GM12878 (cell line): ENCODE results near the gene ATP5F1A. TPM values are rescaled to one million over a fixed set of nuclear protein-coding genes. Genes with fewer than 3 reads are reported as not detected.

Experiments used
- ATAC-seq: fragments of 200-7000 bp; cut with Tn5 transposase; 3 replicates; pipeline ENCODE4 v1.9.1; 2020; ENCODE audit warnings: mild to moderate bottlenecking, moderate library complexity
- BruUV-seq: library from RNA; stranded (reverse); fragments of 400-500 nt; replicated peaks from 2 replicates; lab custom pipeline; 2021; lab: Mats Ljungman, UMichigan
- CTCF ChIA-PET: fragments of 300-600 bp; sonication (Branson Sonifier 250); formaldehyde crosslinking; extraction: SDS; loops from one replicate; lab custom pipeline; 2021; ENCODE audit warnings: inconsistent platforms; lab: Yijun Ruan, JAX
- POLR2A ChIA-PET: fragments of 350-600 bp; formaldehyde crosslinking; extraction: SDS; loops from one replicate; lab custom pipeline; 2021; ENCODE audit warnings: inconsistent platforms; lab: Charles Lee
- RAD21 ChIA-PET: fragments of 300-600 bp; sonication (Branson Sonifier 250); formaldehyde crosslinking; loops from one replicate; lab custom pipeline; 2023; ENCODE audit warnings: antibody characterized with exemption; ENCODE audit not compliant: unreplicated experiment; lab: Charles Lee
- SMC1A ChIA-PET: fragments of 300-600 bp; sonication (Branson Sonifier 250); formaldehyde crosslinking; loops from one replicate; lab custom pipeline; 2023; ENCODE audit not compliant: unreplicated experiment, uncharacterized antibody; lab: Charles Lee
- DNase-seq: peaks from one replicate; pipeline ENCODE4 v3.0.0-alpha.2; 2011; ENCODE audit warnings: low read depth, low spot score
- FAIRE-seq: peaks from 3 replicates; lab custom pipeline; 2011; peaks lifted over from hg19 to GRCh38; lab: Jason Lieb, UNC
- H2AFZ ChIP-seq: 2 replicates; pipeline ENCODE4 v1.6.0; 2011; ENCODE audit warnings: low read depth, low read length, control low read depth; ENCODE audit not compliant: control insufficient read depth
- H3K27ac ChIP-seq: 2 replicates; pipeline ENCODE4 v1.5.1; 2011; ENCODE audit warnings: control low read depth; ENCODE audit not compliant: control insufficient read depth, insufficient read depth
- H3K27me3 ChIP-seq, 2 experiments: replicated peaks in 1 of 2; 2 replicates each; pipeline versions ENCODE4 v1.6.0 to v1.6.1; 2011; ENCODE audit warnings: low read length in 1 of 2; ENCODE audit not compliant: control insufficient read depth in 2 of 2, insufficient read depth in 2 of 2
- H3K36me3 ChIP-seq, 2 experiments: 2 replicates each; pipeline ENCODE4 v1.5.1; 2011; ENCODE audit warnings: low read length in 1 of 2; ENCODE audit not compliant: control insufficient read depth in 2 of 2, insufficient read depth in 2 of 2
- H3K4me1 ChIP-seq: 2 replicates; pipeline ENCODE4 v1.6.1; 2011; ENCODE audit warnings: mild to moderate bottlenecking, low read length, moderate library complexity, mixed read lengths; ENCODE audit not compliant: control insufficient read depth, insufficient read depth
- H3K4me2 ChIP-seq: 2 replicates; pipeline ENCODE4 v1.6.0; 2011; ENCODE audit warnings: control low read depth; ENCODE audit not compliant: control insufficient read depth, insufficient read depth
- H3K4me3 ChIP-seq: fragments of 200-600 bp; sonication (generic); 2 replicates; pipeline ENCODE4 v1.5.1; 2016
- H3K79me2 ChIP-seq: 2 replicates; pipeline ENCODE4 v1.6.0; 2011; ENCODE audit warnings: low read length; ENCODE audit not compliant: control insufficient read depth, insufficient read depth
- H3K9ac ChIP-seq: 2 replicates; pipeline ENCODE4 v1.8.0; 2011; ENCODE audit warnings: low read length, control low read depth, mixed read lengths; ENCODE audit not compliant: control insufficient read depth, insufficient read depth
- H3K9me3 ChIP-seq: replicated peaks from 3 replicates; pipeline ENCODE4 v1.5.1; 2011; ENCODE audit warnings: mild to moderate bottlenecking, low read length; ENCODE audit not compliant: control insufficient read depth, insufficient read depth
- H4K20me1 ChIP-seq: 2 replicates; pipeline ENCODE4 v1.6.0; 2011; ENCODE audit not compliant: control insufficient read depth, insufficient read depth
- ATF7 ChIP-seq: fragments of 450-650 bp; IDR thresholded peaks from 2 replicates; pipeline ENCODE4 v1.6.1; 2016; ENCODE audit warnings: low read depth, mild to moderate bottlenecking
- EP300 ChIP-seq, 2 experiments: fragments of 150-350 bp in 1 of 2; IDR thresholded peaks; 2 replicates each; pipeline ENCODE4 v1.6.1; 2011 to 2012; ENCODE audit warnings: low read depth in 2 of 2, low read length in 2 of 2, borderline replicate concordance in 1 of 2, improper control_type of control experiment in 1 of 2, inconsistent platforms in 1 of 2; ENCODE audit not compliant: control insufficient read depth in 1 of 2
- IRF5 ChIP-seq: fragments of 450-650 bp; IDR thresholded peaks from 2 replicates; pipeline ENCODE4 v1.6.1; 2017; ENCODE audit warnings: borderline replicate concordance
- MLLT1 ChIP-seq: fragments of 450-650 bp; IDR thresholded peaks from 2 replicates; pipeline ENCODE4 v1.6.1; 2016; ENCODE audit warnings: mild to moderate bottlenecking
- MTA2 ChIP-seq: fragments of 450-650 bp; IDR thresholded peaks from 2 replicates; pipeline ENCODE4 v1.6.1; 2016; ENCODE audit warnings: low read depth, mild to moderate bottlenecking, moderate library complexity
- MYB ChIP-seq: fragments of 150-350 bp; IDR thresholded peaks from 2 replicates; pipeline ENCODE4 v1.6.1; 2014; ENCODE audit warnings: mild to moderate bottlenecking, low read depth, low read length, borderline replicate concordance
- NFIC ChIP-seq: IDR thresholded peaks from 2 replicates; pipeline ENCODE4 v1.6.1; 2012; ENCODE audit warnings: low read depth, mild to moderate bottlenecking, inconsistent platforms, low read length, moderate library complexity
- NFXL1 ChIP-seq: fragments of 450-650 bp; IDR thresholded peaks from 2 replicates; pipeline ENCODE4 v1.6.1; 2017; ENCODE audit warnings: antibody characterized with exemption, mild to moderate bottlenecking, borderline replicate concordance
- SREBF1 ChIP-seq: IDR thresholded peaks from 2 replicates; pipeline ENCODE4 v1.6.1; 2012; ENCODE audit warnings: mild to moderate bottlenecking, low read length
- ZBTB33 ChIP-seq: fragments of 450-650 bp; IDR thresholded peaks from 2 replicates; pipeline ENCODE4 v1.6.1; 2017; ENCODE audit warnings: mild to moderate bottlenecking
- WGBS: methylation state at CpG from one replicate; pipeline ENCODE4 v1.1.6; 2016; ENCODE audit warnings: low lambda C conversion rate; ENCODE audit not compliant: insufficient replicate concordance, insufficient coverage; ENCODE audit errors: missing lambda C conversion rate; 5-methylcytosine and 5-hydroxymethylcytosine counted together
- in situ Hi-C: fragments of 300-500 bp; cut with MboI; formaldehyde crosslinking; loops from 9 replicates; pipeline ENCODE4 v1.14.3; 2018; ENCODE audit warnings: mixed read lengths
- intact Hi-C: fragments of 100-400 bp; cut with micrococcal nuclease; formaldehyde crosslinking; loops from one replicate; pipeline ENCODE4 v1.14.2; 2022; ENCODE audit not compliant: unreplicated experiment
- polyA plus RNA-seq, 11 experiments: library from polyadenylated mRNA; depleted of rRNA in 4 of 11; unstranded in 6 of 11; stranded (reverse) in 5 of 11; fragments of >200 nt; fragmentation: Nextera tagmentation in 4 of 11; fragmentation: Illumina TruSeq in 1 of 11; extraction: Ambion mirVana in 4 of 11; extraction: Trizol in 1 of 11; gene quantifications; 1 replicate in 1 of 11; 2 replicates in 10 of 11; pipeline versions ENCODE4 v1.2.1 to v1.2.3, GENCODE V29; 2011 to 2016; ENCODE audit warnings: inconsistent platforms in 2 of 11, missing spikeins in 2 of 11, low read depth in 1 of 11
- total RNA-seq, 4 experiments: library from RNA; depleted of rRNA in 3 of 4; stranded (reverse); fragments of >200 nt in 3 of 4; fragmentation: Illumina TruSeq in 1 of 4; extraction: Trizol in 1 of 4; gene quantifications; 2 replicates each; pipeline versions ENCODE4 v1.2.1 to v1.2.3, GENCODE V29; 2013 to 2021

Gene ATP5F1A
- total and polyA plus RNA-seq, 10 of the 15 experiments (the other 5 are each of a cell fraction or from before 2014, with no cell fraction given), result 592 to 1,161 (median 723) TPM

- no peak overlapping the region for H2AFZ ChIP-seq
- RAD21 ChIA-PET, result no interaction called here
- no peaks in the 10 kb centered on the region for H3K36me3 ChIP-seq
- SMC1A ChIA-PET, result interaction anchor here (1.4 kb wide), 1 partner anchor 15 kb away, joined by 4 read pairs; no protein-coding TSS in a partner anchor
- H4K20me1 ChIP-seq, result no peaks in the 10 kb centered on the region
- no peak overlapping the region for H3K4me2 ChIP-seq
- no peak overlapping the region for H3K4me3 ChIP-seq
- H3K4me1 ChIP-seq, result no peaks in the 10 kb centered on the region
- no TSS peak for BruUV-seq
- H3K27me3 ChIP-seq, result no peaks in the 10 kb centered on the region
- CTCF ChIA-PET, result interaction anchor here (1.0 kb wide), 1 partner anchor 28 kb away, joined by 4 read pairs; no protein-coding TSS in a partner anchor
- no peak overlapping the region for H3K9ac ChIP-seq
- DNase-seq (no peak), ATAC-seq (no peak), FAIRE-seq (no peak)
- in situ Hi-C loops (no loop called here), intact Hi-C loops (no loop called here)
- H3K9me3 ChIP-seq, result no peaks in the 10 kb centered on the region; the same call in 2 of the 3 replicates
- 89% methylated on average over 6 of the region's 6 CpGs for WGBS
- TF ChIP-seq ATF7, result no peak
- no peak for TF ChIP-seq MYB
- TF ChIP-seq IRF5, result no peak
- TF ChIP-seq MLLT1, result no peak
- no peak for TF ChIP-seq SREBF1
- no peak for TF ChIP-seq MTA2
- no peak for TF ChIP-seq NFIC
- TF ChIP-seq EP300 (IDR thresholded peaks at IDR 0.05; ENCODE audit: borderline replicate concordance in 1 of 2, control insufficient read depth in 1 of 2, low read depth in 2 of 2, low read length in 2 of 2), result no peak
- no peak for TF ChIP-seq NFXL1
- no peak for TF ChIP-seq ZBTB33
- H3K27ac ChIP-seq, result no peak overlapping the region
- no peaks in the 10 kb centered on the region for H3K79me2 ChIP-seq
- POLR2A ChIA-PET, result interaction anchor here (0.5 kb wide), 1 partner anchor 20 kb away, joined by 4 read pairs; no protein-coding TSS in a partner anchor
Measured at GRCh38 chr18:46046126-46046525, 52.0 kb downstream of the ATP5F1A start.
